Muscle of leg (tissue), 11 donors: ENCODE data around the gene GPRIN3. TPM values are rescaled to one million over a fixed set of nuclear protein-coding genes. Genes with fewer than 3 reads are reported as not detected.
"Not testable (repeated sequence)": the region's sequence is repeated elsewhere in the genome, so short reads cannot be mapped to it uniquely, and the experiment has no call there.

Experiments used
- DNase-seq: peaks from one replicate; pipeline ENCODE4 v3.0.0; 2013
- H3K27ac ChIP-seq: one replicate; pipeline ENCODE4 v1.5.1; 2013; ENCODE audit warnings: mild to moderate bottlenecking, low read length, control low read depth
- H3K27me3 ChIP-seq: one replicate; pipeline ENCODE4 v1.6.1; 2013; ENCODE audit warnings: low read length; ENCODE audit not compliant: control insufficient read depth, insufficient read depth
- H3K36me3 ChIP-seq: one replicate; pipeline ENCODE4 v1.6.1; 2013; ENCODE audit warnings: low read length; ENCODE audit not compliant: control insufficient read depth, insufficient read depth
- H3K4me1 ChIP-seq: one replicate; pipeline ENCODE4 v1.6.1; 2013; ENCODE audit warnings: low read length; ENCODE audit not compliant: control insufficient read depth, insufficient read depth
- H3K4me3 ChIP-seq: one replicate; pipeline ENCODE4 v1.5.1; 2013; ENCODE audit warnings: low read length, control low read depth
- H3K9me3 ChIP-seq: replicated peaks from 2 replicates; pipeline ENCODE4 v1.6.1; 2013; ENCODE audit warnings: low read depth, low read length; ENCODE audit not compliant: control insufficient read depth
- WGBS: methylation state at CpG from one replicate; pipeline ENCODE4 v1.1.5; 2013; ENCODE audit warnings: missing lambda C conversion rate; ENCODE audit not compliant: insufficient coverage; 5-methylcytosine and 5-hydroxymethylcytosine counted together
- polyA plus RNA-seq, 8 donors: library from polyadenylated mRNA; unstranded; fragments of 120-200 nt; gene quantifications; one replicate each; pipeline versions ENCODE4 v1.2.1 to v1.2.3, GENCODE V29; 2013; ENCODE audit warnings: inconsistent platforms in 1 of 8, low replicate concordance in 1 of 8; ENCODE audit not compliant: insufficient read length in 8 of 8, insufficient read depth in 1 of 8
- total RNA-seq: library from RNA; stranded (reverse); fragments of 120-200 nt; gene quantifications from one replicate; pipeline ENCODE4 v1.2.4, GENCODE V29; 2013

Gene GPRIN3
- total and polyA plus RNA-seq, 9 donors = 2.0 to 4.3 (median 3.1) TPM

DNA sequence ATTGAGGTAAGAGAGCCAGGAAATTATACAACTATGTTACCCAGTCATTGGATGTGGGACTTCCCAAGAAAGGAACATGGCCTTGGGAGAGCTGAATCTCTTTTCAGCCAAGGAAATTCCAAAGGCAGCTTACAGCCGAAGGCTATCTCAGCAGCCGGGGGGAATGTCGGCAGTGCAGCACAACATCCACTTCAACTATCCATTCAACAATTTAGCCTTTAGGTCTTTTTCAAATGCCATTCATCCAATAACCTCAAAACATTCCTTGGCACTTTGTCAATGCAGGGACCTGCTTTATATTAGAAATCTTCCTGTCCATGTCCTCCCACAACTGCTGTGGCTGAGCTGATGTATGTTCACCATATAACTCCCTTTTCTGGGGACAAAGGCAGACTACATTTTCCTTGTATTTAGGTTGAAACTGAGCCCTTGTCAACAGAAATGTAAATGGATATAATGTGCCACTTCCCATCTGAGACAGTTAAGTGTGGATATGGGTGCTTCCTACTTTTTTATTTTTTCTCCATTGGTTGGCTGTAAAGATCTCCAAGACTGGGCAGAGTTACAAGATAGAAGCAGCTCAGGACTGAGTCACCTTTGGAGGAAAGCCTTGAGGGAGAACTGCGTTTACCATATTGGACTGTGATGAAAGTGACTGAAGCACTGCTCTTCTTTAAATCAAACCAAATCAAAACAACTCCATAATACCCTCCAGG, 94.8 kb downstream of the GPRIN3 start:
- Histone ChIP-seq H3K36me3 (no peaks in the 10 kb centered on the region), H3K27me3 (no peaks in the 10 kb centered on the region), H3K9me3 (no peaks in the 10 kb centered on the region), H3K4me1 (no peaks in the 10 kb centered on the region), H3K27ac (no peak overlapping the region), H3K4me3 (no peak overlapping the region)
- no peak for DNase-seq
- 92% methylated on average over 3 of the region's 4 CpGs for WGBS

DNA sequence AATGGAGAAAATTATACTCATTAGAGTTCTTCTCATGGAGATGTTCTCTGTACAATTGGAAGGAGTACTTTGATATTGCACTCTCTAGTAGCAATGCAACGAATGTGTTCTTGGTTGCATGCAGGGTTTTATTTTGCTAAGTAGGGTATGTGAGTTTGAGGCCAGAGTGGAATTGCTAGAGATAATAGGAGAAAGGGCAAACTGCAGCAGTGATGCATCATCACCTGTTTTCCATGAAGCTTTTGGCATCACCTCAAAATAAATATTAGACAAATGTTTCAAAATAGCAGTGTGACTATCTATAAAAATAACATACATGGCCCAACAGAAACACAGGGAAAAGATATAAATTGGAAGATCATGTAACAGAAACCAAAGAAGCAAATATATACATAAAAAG, 103.0 kb downstream of the GPRIN3 start:
- Histone ChIP-seq H3K9me3 (no peaks in the 10 kb centered on the region), H3K27ac (no peak overlapping the region), H3K36me3 (no peaks in the 10 kb centered on the region), H3K27me3 (no peaks in the 10 kb centered on the region), H3K4me1 (no peaks in the 10 kb centered on the region), H3K4me3 (no peak overlapping the region)
- DNase-seq = no peak
- no CpG with 5 or more reads among the region's 1 CpG for WGBS

DNA sequence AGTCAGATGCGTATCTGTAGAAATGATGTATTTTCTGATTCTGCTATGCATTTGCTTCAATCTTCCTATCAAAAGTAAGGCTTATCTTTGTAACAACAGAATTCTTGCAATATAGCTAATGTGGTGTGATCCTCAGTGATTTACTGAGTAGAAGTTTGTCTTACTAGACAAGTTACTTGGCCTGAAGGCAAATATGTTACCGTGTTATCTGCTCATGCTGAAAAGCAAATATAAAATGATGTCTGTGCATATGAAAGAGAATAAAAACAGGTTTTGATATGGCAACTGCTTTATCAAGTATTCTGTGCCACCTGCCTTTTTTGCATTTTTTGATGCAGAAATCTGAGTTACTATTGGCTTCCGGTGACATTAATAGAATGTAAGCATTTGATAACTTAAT, 103.7 kb downstream of the GPRIN3 start:
- no peak overlapping the region for H3K27ac ChIP-seq
- H3K27me3 ChIP-seq = no peaks in the 10 kb centered on the region
- H3K36me3 ChIP-seq = no peaks in the 10 kb centered on the region
- WGBS = 75% methylated on average over 1 of the region's 3 CpGs
- no peaks in the 10 kb centered on the region for H3K4me1 ChIP-seq
- no peak for DNase-seq
- no peaks in the 10 kb centered on the region for H3K9me3 ChIP-seq
- no peak overlapping the region for H3K4me3 ChIP-seq

DNA sequence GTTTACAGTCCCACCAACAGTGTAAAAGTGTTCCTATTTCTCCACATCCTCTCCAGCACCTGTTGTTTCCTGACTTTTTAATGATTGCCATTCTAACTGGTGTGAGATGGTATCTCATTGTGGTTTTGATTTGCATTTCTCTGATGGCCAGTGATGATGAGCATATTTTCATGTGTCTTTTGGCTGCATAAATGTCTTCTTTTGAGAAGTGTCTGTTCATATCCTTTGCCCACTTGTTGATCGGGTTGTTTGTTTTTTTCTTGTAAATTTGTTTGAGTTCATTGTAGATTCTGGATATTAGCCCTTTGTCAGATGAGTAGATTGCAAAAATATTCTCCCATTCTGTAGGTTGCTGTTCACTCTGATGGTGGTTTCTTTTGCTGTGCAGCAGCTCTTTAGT, 108.2 kb downstream of the GPRIN3 start:
- H3K9me3 ChIP-seq, H3K4me3 ChIP-seq, H3K36me3 ChIP-seq, H3K27ac ChIP-seq, H3K27me3 ChIP-seq, DNase-seq, H3K4me1 ChIP-seq: not testable (repeated sequence)
- WGBS = no CpG with 5 or more reads among the region's 1 CpG

DNA sequence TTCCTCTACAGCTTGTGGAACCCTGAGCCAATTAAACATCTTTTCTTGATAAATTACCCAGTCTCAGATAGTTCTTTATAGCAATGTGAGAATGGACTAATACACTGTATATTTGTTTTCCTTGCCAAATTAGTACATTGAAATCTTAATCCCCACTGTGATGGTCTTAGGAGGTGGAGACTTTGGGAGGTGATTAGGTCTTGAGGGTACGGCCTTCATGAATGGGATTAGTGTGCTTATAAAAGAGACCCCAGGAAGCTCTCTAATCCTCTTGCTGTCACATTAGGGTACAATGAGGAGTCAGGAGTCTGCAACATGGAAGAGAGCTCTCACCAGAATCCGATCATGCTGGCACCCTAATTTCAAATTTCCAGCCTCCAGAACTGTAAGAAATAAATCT, 109.7 kb downstream of the GPRIN3 start:
- Histone ChIP-seq H3K27me3 (no peaks in the 10 kb centered on the region), H3K4me1 (no peaks in the 10 kb centered on the region), H3K36me3 (no peaks in the 10 kb centered on the region), H3K9me3 (no peaks in the 10 kb centered on the region), H3K4me3 (no peak overlapping the region), H3K27ac (no peak overlapping the region)
- DNase-seq = no peak
- WGBS = no CpG with 5 or more reads among the region's 2 CpGs

DNA sequence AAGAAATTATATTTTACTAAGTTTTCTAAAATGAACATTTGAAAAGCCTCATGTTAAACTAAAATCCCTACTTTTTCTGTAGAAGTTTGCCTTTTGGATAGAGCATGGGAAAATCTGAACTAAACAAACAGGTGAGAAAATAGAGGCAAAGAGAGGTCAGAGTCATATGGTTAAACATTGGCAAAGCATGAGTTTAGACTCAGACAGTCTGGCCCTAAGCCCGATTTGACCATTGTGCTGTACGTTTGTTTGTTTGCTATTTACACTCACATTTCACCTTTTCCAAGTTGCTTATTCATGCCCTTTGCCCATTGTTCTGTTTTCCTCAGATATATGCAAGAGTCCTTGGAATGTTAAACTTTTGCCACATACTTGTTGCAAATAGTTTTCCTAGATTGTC, 110.9 kb downstream of the GPRIN3 start:
- WGBS = no CpG with 5 or more reads among the region's 2 CpGs
- Histone ChIP-seq H3K4me1 (no peaks in the 10 kb centered on the region), H3K9me3 (no peaks in the 10 kb centered on the region), H3K36me3 (no peaks in the 10 kb centered on the region), H3K27ac (no peak overlapping the region), H3K27me3 (no peaks in the 10 kb centered on the region), H3K4me3 (no peak overlapping the region)
- DNase-seq = peak; percentile 5

DNA sequence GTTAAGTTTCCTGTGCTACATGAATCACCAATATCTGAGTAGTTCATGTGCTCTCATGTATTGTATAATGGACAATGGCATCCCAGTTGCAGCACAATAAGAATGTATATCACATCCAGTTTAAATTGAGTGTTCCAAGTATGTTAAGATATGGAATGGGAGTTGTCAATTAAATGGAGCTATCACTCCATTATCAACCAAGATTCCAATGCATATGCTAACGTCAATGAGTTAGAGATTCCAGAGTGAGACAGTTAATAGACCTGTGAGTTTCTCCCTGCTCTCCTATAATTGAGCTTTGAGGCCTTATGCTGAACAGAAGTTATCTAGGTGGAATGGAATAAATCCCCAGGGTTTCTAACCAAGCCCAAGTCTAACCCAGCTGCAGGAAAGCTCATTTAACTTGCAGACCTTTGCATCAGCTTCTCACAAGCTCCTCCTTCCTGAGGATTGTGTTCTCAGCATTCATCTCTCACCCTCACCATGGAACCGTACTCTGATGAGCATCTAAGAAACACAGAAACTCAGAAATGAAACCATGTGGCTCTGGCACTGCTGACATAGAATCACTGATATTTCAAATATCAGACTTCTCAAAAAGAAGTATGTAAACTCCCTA, 111.4 kb downstream of the GPRIN3 start:
- 44% methylated on average over 1 of the region's 2 CpGs for WGBS
- H3K4me3 ChIP-seq = no peak overlapping the region
- no peaks in the 10 kb centered on the region for H3K4me1 ChIP-seq
- H3K9me3 ChIP-seq = no peaks in the 10 kb centered on the region
- H3K27me3 ChIP-seq = no peaks in the 10 kb centered on the region
- DNase-seq = no peak
- no peak overlapping the region for H3K27ac ChIP-seq
- H3K36me3 ChIP-seq = no peaks in the 10 kb centered on the region

DNA sequence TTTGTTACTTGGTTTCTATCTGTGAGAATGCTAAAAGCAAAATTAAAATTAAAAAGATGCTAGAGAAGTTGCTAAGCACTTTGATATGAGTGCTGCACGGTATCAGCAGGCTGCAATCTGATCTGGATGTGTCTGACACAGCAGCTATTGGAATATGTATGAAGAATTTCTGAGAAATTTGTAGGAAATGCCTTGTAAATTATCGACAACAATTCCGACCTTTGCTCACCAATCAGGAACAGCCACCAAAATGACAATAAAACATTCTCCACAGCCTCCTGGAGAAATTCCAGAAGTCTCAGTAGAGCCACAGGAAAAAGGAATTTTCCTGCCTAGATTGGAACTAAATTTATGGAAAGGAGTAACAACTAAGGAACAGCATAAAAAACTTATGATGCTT, 113.8 kb downstream of the GPRIN3 start:
- peak; percentile 8 for DNase-seq
- WGBS = 17% methylated on average over 1 of the region's 3 CpGs
- H3K27ac ChIP-seq = no peak overlapping the region

More for the DNA sequence above, 113.8 kb downstream of the GPRIN3 start:
- no peaks in the 10 kb centered on the region for H3K36me3 ChIP-seq
- no peaks in the 10 kb centered on the region for H3K4me1 ChIP-seq
- H3K4me3 ChIP-seq = no peak overlapping the region
- no peaks in the 10 kb centered on the region for H3K9me3 ChIP-seq
- no peaks in the 10 kb centered on the region for H3K27me3 ChIP-seq

Other genes with a start within 250 kb of the GPRIN3 start
- gene TIGD2, start 196.3 kb downstream of the GPRIN3 start, total RNA-seq = 6.5 TPM
- 1 to 10 TPM; 4.8 to 6.3 (median 6.0) TPM for gene TIGD2, start 196.3 kb downstream of the GPRIN3 start, polyA plus RNA-seq